Measurements from ENCODE around the gene KCNJ12. TPM values are rescaled to one million over a fixed set of nuclear protein-coding genes. Genes with fewer than 3 reads are reported as not detected.
"Not testable (repeated sequence)": the region's sequence is repeated elsewhere in the genome, so short reads cannot be mapped to it uniquely, and the experiment has no call there.

Gene KCNJ12
- total and polyA plus RNA-seq, 2 of the 4 experiments (the other 2 are of a cell fraction): under 0.01 to 0.10 TPM

- Histone ChIP-seq H3K4me3 (ENCODE audit: insufficient read depth, low read depth, low read length) (no peak overlapping the region), H2AFZ (replicated peaks; ENCODE audit: low read length, poor library complexity) (no peak overlapping the region), H4K20me1 (ENCODE audit: insufficient read depth, low read length) (no peaks in the 10 kb centered on the region), H3K9me1 (ENCODE audit: insufficient read depth, low read length) (no peaks in the 10 kb centered on the region; the same call in 1 of the 2 replicates), H3K4me2 (ENCODE audit: low read depth, low read length) (no peak overlapping the region), H2BK20ac (ENCODE audit: low read depth, low read length) (0 out of 2 replicates have a peak overlapping the region, but pooled peaks have one; percentile 41), H4K91ac (ENCODE audit: insufficient read depth, low read depth, low read length) (no peak overlapping the region), H2BK5ac (ENCODE audit: low read depth, low read length, poor library complexity, severe bottlenecking) (no peak overlapping the region), H2AK9ac (replicated peaks; ENCODE audit: low read depth, low read length, poor library complexity) (peak overlapping the region; percentile 55), H4K8ac (ENCODE audit: low read depth in 2 of 2, low read length in 2 of 2) (no peak overlapping the region), H3K4ac (ENCODE audit: low read depth, low read length) (no peak overlapping the region), H3K9me3 (ENCODE audit: control insufficient read depth, insufficient read depth, low read length) (peaks cover 2% of the 10 kb centered on the region; the same call in 1 of the 2 replicates), H3K9ac (ENCODE audit: low read depth, low read length) (no peak overlapping the region), H2BK120ac (ENCODE audit: low read depth, low read length) (no peak overlapping the region), H4K5ac (ENCODE audit: low read depth, low read length) (no peak overlapping the region), H3K79me1 (ENCODE audit: low read depth in 1 of 2, low read length in 2 of 2) (no peaks in the 10 kb centered on the region), H3K4me1 (ENCODE audit: control insufficient read depth, insufficient read depth, low read length) (peaks cover 18% of the 10 kb centered on the region), H3K18ac (ENCODE audit: low read depth, low read length) (no peak overlapping the region), H2AK5ac (ENCODE audit: low read depth, low read length) (peak overlapping the region; percentile 15; the same call in 1 of the 2 replicates), H3K14ac (replicated peaks; ENCODE audit: low read depth, low read length) (no peak overlapping the region), H2BK15ac (ENCODE audit: low read depth, low read length) (no peak overlapping the region), H3K36me3 (ENCODE audit: control insufficient read depth, insufficient read depth, low read length) (no peaks in the 10 kb centered on the region), H3K27me3 (ENCODE audit: control insufficient read depth, insufficient read depth, low read length) (no peaks in the 10 kb centered on the region), H3K27ac (ENCODE audit: insufficient read depth, low read length) (no peak overlapping the region), H3K56ac (ENCODE audit: extremely low read depth, insufficient read depth, low read length) (no peak overlapping the region), H3K23ac (ENCODE audit: low read depth, low read length) (no peak overlapping the region)
- in situ Hi-C loops (cut with MboI; ENCODE audit: low sequenced_read_pairs): no loop called here
- no peak for TF ChIP-seq SMC3 (IDR thresholded peaks at IDR 0.05; ENCODE audit: low read depth, low read length)
- 88% methylated on average over 5 of the region's 13 CpGs; no CpG with 5 or more reads in 1 of the 2 experiments for WGBS, 2 experiments (ENCODE audit: extremely low coverage in 2 of 2, insufficient read length in 1 of 2)
- intact Hi-C loops (cut with micrococcal nuclease): no loop called here
- ChIA-PET POLR2A (ENCODE audit: unreplicated experiment) (no interaction called here), CTCF (no interaction called here)
- no peak for ATAC-seq (ENCODE audit: low read depth)
- BruUV-seq (replicated peaks): no TSS peak
- dilution Hi-C loops (cut with HindIII; ENCODE audit: low sequenced_read_pairs, unreplicated experiment): no loop called here
- DNase-seq: no peak
These were observed 23.5 kb downstream of the KCNJ12 start for GRCh38 chr17:21399474-21400186.

- CTCF ChIA-PET: not testable (repeated sequence)
These were observed 24.0 kb downstream of the KCNJ12 start for GRCh38 chr17:21400187-21400569.

More at GRCh38 chr17:21400187-21400569, 24.0 kb downstream of the KCNJ12 start:
- WGBS, 2 experiments (ENCODE audit: extremely low coverage in 2 of 2, insufficient read length in 1 of 2): 33% methylated on average over 1 of the region's 9 CpGs; no CpG with 5 or more reads in 1 of the 2 experiments
- ATAC-seq (ENCODE audit: low read depth); H3K27me3 ChIP-seq (ENCODE audit: control insufficient read depth, insufficient read depth, low read length); H4K8ac ChIP-seq (ENCODE audit: low read depth in 2 of 2, low read length in 2 of 2); H2BK120ac ChIP-seq (ENCODE audit: low read depth, low read length); H3K56ac ChIP-seq (ENCODE audit: extremely low read depth, insufficient read depth, low read length); H3K14ac ChIP-seq (replicated peaks; ENCODE audit: low read depth, low read length); H4K91ac ChIP-seq (ENCODE audit: insufficient read depth, low read depth, low read length); in situ Hi-C loops (cut with MboI; ENCODE audit: low sequenced_read_pairs); H3K79me1 ChIP-seq (ENCODE audit: low read depth in 1 of 2, low read length in 2 of 2); H2BK15ac ChIP-seq (ENCODE audit: low read depth, low read length); H2BK5ac ChIP-seq (ENCODE audit: low read depth, low read length, poor library complexity, severe bottlenecking); H2AK5ac ChIP-seq (ENCODE audit: low read depth, low read length); H3K18ac ChIP-seq (ENCODE audit: low read depth, low read length); H4K20me1 ChIP-seq (ENCODE audit: insufficient read depth, low read length); H3K4me2 ChIP-seq (ENCODE audit: low read depth, low read length); H4K5ac ChIP-seq (ENCODE audit: low read depth, low read length); H3K4me3 ChIP-seq (ENCODE audit: insufficient read depth, low read depth, low read length); H3K4ac ChIP-seq (ENCODE audit: low read depth, low read length); H2AK9ac ChIP-seq (replicated peaks; ENCODE audit: low read depth, low read length, poor library complexity); H3K23ac ChIP-seq (ENCODE audit: low read depth, low read length); H2BK20ac ChIP-seq (ENCODE audit: low read depth, low read length); H3K27ac ChIP-seq (ENCODE audit: insufficient read depth, low read length); intact Hi-C loops (cut with micrococcal nuclease); H3K9ac ChIP-seq (ENCODE audit: low read depth, low read length); H3K9me3 ChIP-seq (ENCODE audit: control insufficient read depth, insufficient read depth, low read length); BruUV-seq (replicated peaks); H3K36me3 ChIP-seq (ENCODE audit: control insufficient read depth, insufficient read depth, low read length); DNase-seq; H3K9me1 ChIP-seq (ENCODE audit: insufficient read depth, low read length); H2AFZ ChIP-seq (replicated peaks; ENCODE audit: low read length, poor library complexity); dilution Hi-C loops (cut with HindIII; ENCODE audit: low sequenced_read_pairs, unreplicated experiment); POLR2A ChIA-PET (ENCODE audit: unreplicated experiment): not testable (repeated sequence)
- peaks cover 18% of the 10 kb centered on the region for H3K4me1 ChIP-seq (ENCODE audit: control insufficient read depth, insufficient read depth, low read length)
